ENCODE measurements around the gene APOBEC3C.
"Not testable (repeated sequence)": the region's sequence is repeated elsewhere in the genome, so short reads cannot be mapped to it uniquely, and the experiment has no call there.

APOBEC3C gene

GRCh38 chr22:39061290-39061689, 47.2 kb downstream of the APOBEC3C start:
- not testable (repeated sequence) for DNase-seq (ENCODE audit: low read depth in 3 of 3)

GRCh38 chr22:39061951-39062350, 47.9 kb downstream of the APOBEC3C start:
- not testable (repeated sequence) for DNase-seq (ENCODE audit: low read depth in 3 of 3)

GRCh38 chr22:39063904-39064303, 49.8 kb downstream of the APOBEC3C start:
- DNase-seq (ENCODE audit: low read depth in 3 of 3) = not testable (repeated sequence)

GRCh38 chr22:39066442-39067276, 52.6 kb downstream of the APOBEC3C start:
- DNase-seq (ENCODE audit: low read depth in 3 of 3) = not testable (repeated sequence)

- no peak for DNase-seq (ENCODE audit: low read depth in 3 of 3)
These were observed 54.2 kb downstream of the APOBEC3C start for GRCh38 chr22:39068033-39068785.

Data from stimulated activated CD4-positive, alpha-beta T cell treated with anti-CD3 and anti-CD28 coated beads, TNF-alpha, amount 100 ng/mL, for 24 hours (primary cell).